Mesendoderm (in vitro differentiated cells): ENCODE data around the gene CARM1.
A peak's percentile ranks its signal among the peaks of the same experiment; 100 is the strongest.

ENCODE experiments used
- DNase-seq: peaks from one replicate; pipeline ENCODE4 v3.0.0; 2013
- H2AK5ac ChIP-seq: 2 replicates; pipeline ENCODE4 v1.6.1; 2013; ENCODE audit warnings: low read length, inconsistent platforms
- H2BK120ac ChIP-seq: 2 replicates; pipeline ENCODE4 v1.6.1; 2013; ENCODE audit warnings: low read depth, mild to moderate bottlenecking, low read length, moderate library complexity, mixed read lengths
- H2BK15ac ChIP-seq: replicated peaks from 2 replicates; pipeline ENCODE4 v1.6.1; 2013; ENCODE audit warnings: low read depth, mild to moderate bottlenecking, moderate library complexity
- H2BK5ac ChIP-seq: 2 replicates; pipeline ENCODE4 v1.6.1; 2013; ENCODE audit warnings: low read length, inconsistent platforms
- H3K18ac ChIP-seq: 2 replicates; pipeline ENCODE4 v1.6.1; 2013; ENCODE audit warnings: mild to moderate bottlenecking, low read length, mixed read lengths
- H3K23ac ChIP-seq: one replicate; pipeline ENCODE4 v1.6.1; 2013; ENCODE audit warnings: low read length
- H3K27ac ChIP-seq: 2 replicates; pipeline ENCODE4 v1.5.1; 2013; ENCODE audit warnings: low read depth, mild to moderate bottlenecking, inconsistent platforms, low read length, moderate library complexity
- H3K27me3 ChIP-seq: 2 replicates; pipeline ENCODE4 v1.6.1; 2013; ENCODE audit warnings: low read length, control low read depth, mild to moderate bottlenecking, inconsistent platforms; ENCODE audit not compliant: insufficient read depth, poor library complexity
- H3K36me3 ChIP-seq: 2 replicates; pipeline ENCODE4 v1.6.1; 2013; ENCODE audit warnings: low read length, inconsistent platforms; ENCODE audit not compliant: control insufficient read depth, insufficient read depth
- H3K4ac ChIP-seq: one replicate; pipeline ENCODE4 v1.6.1; 2013; ENCODE audit warnings: low read depth, mild to moderate bottlenecking, low read length, moderate library complexity
- H3K4me1 ChIP-seq: 2 replicates; pipeline ENCODE4 v1.6.1; 2013; ENCODE audit warnings: low read depth, low read length, inconsistent platforms; ENCODE audit not compliant: control insufficient read depth
- H3K4me2 ChIP-seq: 2 replicates; pipeline ENCODE4 v1.6.1; 2013; ENCODE audit warnings: low read length
- H3K4me3 ChIP-seq: 2 replicates; pipeline ENCODE4 v1.5.1; 2013; ENCODE audit warnings: mild to moderate bottlenecking, low read length
- H3K56ac ChIP-seq: one replicate; pipeline ENCODE4 v1.6.1; 2013; ENCODE audit warnings: low read length
- H3K79me1 ChIP-seq: 2 replicates; pipeline ENCODE4 v1.6.1; 2013; ENCODE audit warnings: low read length, inconsistent platforms
- H3K79me2 ChIP-seq: 2 replicates; pipeline ENCODE4 v1.6.1; 2013; ENCODE audit warnings: mild to moderate bottlenecking, low read length; ENCODE audit not compliant: control insufficient read depth, insufficient read depth
- H3K9ac ChIP-seq: 2 replicates; pipeline ENCODE4 v1.6.1; 2013; ENCODE audit warnings: low read length, inconsistent platforms
- H4K5ac ChIP-seq: one replicate; pipeline ENCODE4 v1.6.1; 2013; ENCODE audit warnings: low read length
- H4K8ac ChIP-seq: one replicate; pipeline ENCODE4 v1.6.1; 2013; ENCODE audit warnings: low read depth, mild to moderate bottlenecking, control low read depth, low read length, moderate library complexity
- WGBS: extraction: QIAGEN DNeasy Blood & Tissue Kit; methylation state at CpG from one replicate; pipeline ENCODE4 v1.1.7; 2013; ENCODE audit warnings: low lambda C conversion rate, missing lambda C conversion rate; ENCODE audit not compliant: insufficient coverage; ENCODE audit errors: extremely low coverage; 5-methylcytosine and 5-hydroxymethylcytosine counted together

Gene CARM1

DNA sequence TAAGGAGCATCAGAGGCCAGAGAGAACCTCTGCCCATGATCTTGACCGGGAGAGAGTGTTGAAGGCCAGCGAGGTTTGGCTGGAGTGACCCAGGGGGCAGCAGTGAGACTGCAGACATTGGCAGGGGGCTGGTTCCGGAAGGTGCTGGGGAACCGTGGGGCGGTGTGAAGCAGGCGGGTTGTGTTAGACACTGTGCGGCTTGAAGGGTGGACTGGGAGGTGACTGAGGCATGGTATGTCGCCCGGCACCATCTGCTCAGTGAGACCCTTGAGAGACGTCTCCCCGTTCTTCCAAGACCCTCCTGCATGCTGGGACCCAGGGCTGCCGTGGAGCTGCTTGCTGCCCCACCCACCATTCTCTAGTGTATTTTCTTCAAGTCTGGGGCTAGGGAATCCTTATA is 24.6 kb downstream of the CARM1 start:
- Histone ChIP-seq H3K27me3 (no peaks in the 10 kb centered on the region), H4K8ac (no peak overlapping the region), H3K4me2 (no peak overlapping the region), H3K4ac (no peak overlapping the region), H3K4me3 (no peak overlapping the region), H3K79me1 (peaks cover 25% of the 10 kb centered on the region), H4K5ac (no peak overlapping the region), H3K36me3 (no peaks in the 10 kb centered on the region), H2BK5ac (no peak overlapping the region), H3K23ac (no peak overlapping the region), H3K79me2 (peaks cover 38% of the 10 kb centered on the region), H3K56ac (no peak overlapping the region), H3K4me1 (no peaks in the 10 kb centered on the region), H3K27ac (no peak overlapping the region), H3K18ac (no peak overlapping the region), H2AK5ac (no peak overlapping the region), H2BK15ac (no peak overlapping the region), H2BK120ac (no peak overlapping the region), H3K9ac (no peak overlapping the region)
- WGBS = no CpG with 5 or more reads among the region's 12 CpGs
- DNase-seq = peak; percentile 37

GRCh38 chr19:10896851-10897526 is 25.6 kb downstream of the CARM1 start:
- no peak overlapping the region for H2AK5ac ChIP-seq
- DNase-seq = no peak
- no peak overlapping the region for H4K8ac ChIP-seq
- peaks cover 23% of the 10 kb centered on the region for H3K79me1 ChIP-seq
- no peaks in the 10 kb centered on the region for H3K4me1 ChIP-seq
- no peak overlapping the region for H3K56ac ChIP-seq
- no peak overlapping the region for H3K27ac ChIP-seq
- H3K4ac ChIP-seq = no peak overlapping the region
- H2BK5ac ChIP-seq = no peak overlapping the region
- H2BK15ac ChIP-seq = no peak overlapping the region
- no peaks in the 10 kb centered on the region for H3K27me3 ChIP-seq
- H3K4me2 ChIP-seq = no peak overlapping the region
- peaks cover 33% of the 10 kb centered on the region for H3K79me2 ChIP-seq
- no peak overlapping the region for H2BK120ac ChIP-seq
- WGBS = no CpG with 5 or more reads among the region's 7 CpGs
- no peak overlapping the region for H3K23ac ChIP-seq
- no peak overlapping the region for H4K5ac ChIP-seq
- H3K9ac ChIP-seq = no peak overlapping the region
- no peak overlapping the region for H3K4me3 ChIP-seq
- H3K18ac ChIP-seq = no peak overlapping the region
- H3K36me3 ChIP-seq = no peaks in the 10 kb centered on the region

DNA sequence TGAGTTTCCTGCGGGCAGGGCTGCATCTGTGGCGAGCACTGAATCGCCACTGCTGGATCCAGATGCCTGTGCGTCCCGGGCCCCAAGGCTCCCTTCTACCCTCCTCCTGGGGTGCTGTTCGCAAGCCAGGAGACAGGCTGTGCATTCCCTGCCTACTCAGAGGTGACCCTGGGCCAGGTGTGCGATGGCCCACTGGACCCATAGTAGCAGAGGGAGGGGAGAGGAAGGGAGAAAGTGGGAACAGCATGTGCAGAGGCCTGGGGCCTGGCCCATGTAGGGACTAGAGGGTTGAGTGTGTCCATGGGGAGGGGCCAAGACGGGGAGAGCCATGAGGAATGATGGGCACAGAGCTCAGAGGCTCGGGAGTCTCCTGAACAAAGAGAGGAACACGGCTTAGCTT is 27.3 kb downstream of the CARM1 start:
- Histone ChIP-seq H2AK5ac (no peak overlapping the region), H3K4ac (no peak overlapping the region), H2BK120ac (no peak overlapping the region), H4K8ac (no peak overlapping the region), H3K4me1 (no peaks in the 10 kb centered on the region), H3K9ac (no peak overlapping the region), H3K4me2 (no peak overlapping the region), H3K4me3 (no peak overlapping the region), H3K18ac (no peak overlapping the region), H2BK15ac (no peak overlapping the region), H3K27me3 (no peaks in the 10 kb centered on the region), H3K79me1 (peaks cover 21% of the 10 kb centered on the region), H2BK5ac (no peak overlapping the region), H3K23ac (peak overlapping the region; percentile 98), H4K5ac (no peak overlapping the region), H3K36me3 (no peaks in the 10 kb centered on the region), H3K79me2 (peaks cover 29% of the 10 kb centered on the region), H3K27ac (no peak overlapping the region), H3K56ac (no peak overlapping the region)
- no CpG with 5 or more reads among the region's 10 CpGs for WGBS
- DNase-seq = no peak

DNA sequence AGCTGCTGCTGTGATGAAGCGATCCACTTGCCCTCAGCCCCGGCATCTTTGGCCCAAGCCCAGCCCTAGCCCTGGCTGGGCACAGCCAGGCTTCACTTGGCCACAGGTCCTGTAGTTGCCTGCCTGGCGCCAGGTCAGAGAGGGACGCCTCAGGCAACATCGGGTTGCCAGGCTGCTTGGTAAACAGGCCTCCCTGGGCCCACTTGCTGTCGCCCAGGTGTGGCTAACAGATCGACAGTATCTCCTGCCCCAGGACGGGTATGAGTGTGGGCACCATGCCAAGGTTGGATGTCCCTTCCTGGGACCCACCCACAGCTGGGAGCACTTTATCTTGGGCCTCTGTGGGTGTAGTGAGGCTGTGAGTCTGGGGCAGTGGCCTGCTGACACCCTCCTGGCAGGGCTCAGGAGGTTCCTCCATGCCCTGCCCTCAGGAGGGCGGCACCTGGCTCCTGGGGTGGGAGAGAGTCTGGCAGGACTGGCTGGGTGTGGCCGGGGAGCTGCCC is 27.8 kb downstream of the CARM1 start:
- Histone ChIP-seq H3K4me3 (no peak overlapping the region), H3K36me3 (no peaks in the 10 kb centered on the region), H3K4ac (no peak overlapping the region), H4K8ac (no peak overlapping the region), H3K4me2 (no peak overlapping the region), H4K5ac (no peak overlapping the region), H3K27me3 (no peaks in the 10 kb centered on the region), H3K4me1 (no peaks in the 10 kb centered on the region), H3K9ac (no peak overlapping the region), H2AK5ac (no peak overlapping the region), H3K23ac (no peak overlapping the region), H2BK120ac (no peak overlapping the region), H3K27ac (no peak overlapping the region), H3K79me2 (peaks cover 26% of the 10 kb centered on the region), H2BK5ac (no peak overlapping the region), H3K18ac (no peak overlapping the region), H3K56ac (no peak overlapping the region), H2BK15ac (no peak overlapping the region), H3K79me1 (peaks cover 19% of the 10 kb centered on the region)
- WGBS = no CpG with 5 or more reads among the region's 10 CpGs
- DNase-seq = no peak

DNA sequence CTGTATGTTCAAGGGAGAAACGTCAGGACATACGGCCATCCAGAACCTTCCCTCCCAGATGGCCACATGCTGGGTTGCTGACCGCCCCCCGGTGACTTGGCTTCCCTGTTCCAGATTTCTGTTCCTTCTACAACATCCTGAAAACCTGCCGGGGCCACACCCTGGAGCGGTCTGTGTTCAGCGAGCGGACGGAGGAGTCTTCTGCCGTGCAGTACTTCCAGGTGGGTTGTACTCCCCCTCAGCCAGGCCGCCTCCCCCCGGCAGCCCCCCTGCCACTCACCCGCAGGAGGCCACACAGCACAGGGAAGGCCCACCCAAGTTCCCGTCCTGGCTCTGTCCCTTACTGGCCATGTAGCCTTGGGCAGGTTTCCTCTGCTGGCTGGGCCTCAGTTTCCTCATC is 36.6 kb downstream of the CARM1 start:
- Histone ChIP-seq H3K27me3 (no peaks in the 10 kb centered on the region), H3K79me2 (peaks cover 2% of the 10 kb centered on the region), H3K4me2 (no peak overlapping the region), H3K4me3 (no peak overlapping the region), H3K4me1 (no peaks in the 10 kb centered on the region), H3K9ac (no peak overlapping the region), H4K8ac (no peak overlapping the region), H2BK120ac (no peak overlapping the region), H2AK5ac (no peak overlapping the region), H3K18ac (no peak overlapping the region), H3K36me3 (peaks cover 5% of the 10 kb centered on the region), H4K5ac (no peak overlapping the region), H3K27ac (no peak overlapping the region), H3K56ac (no peak overlapping the region), H3K23ac (no peak overlapping the region), H2BK15ac (no peak overlapping the region), H2BK5ac (no peak overlapping the region), H3K79me1 (peaks cover 10% of the 10 kb centered on the region), H3K4ac (no peak overlapping the region)
- DNase-seq = no peak
- WGBS = no CpG with 5 or more reads among the region's 14 CpGs
